ENCODE data around the gene KRT4.

GRCh38 chr12:52799505-52800211 is 14.3 kb downstream of the KRT4 start:
- TF ChIP-seq ZNF384 (IDR thresholded peaks at IDR 0.05) (no peak), SP1 (IDR thresholded peaks at IDR 0.05) (no peak), NFRKB (IDR thresholded peaks at IDR 0.05) (no peak)

Measured in HEK293T (cell line).